C4-2B (cell line): ENCODE results near the gene KCNK15.

Experiments
- ZFX ChIP-seq: fragments of 450-650 bp; IDR thresholded peaks from 2 replicates; pipeline ENCODE4 v1.6.1; 2017
- TF ChIP-seq, protein P1 (sequence below): fragments of 450-650 bp; conservative IDR thresholded peaks from 2 replicates; pipeline ENCODE4 v1.5.1; 2017; ENCODE audit warnings: mild to moderate bottlenecking

GRCh38 chr20:44698351-44698750 lies 47.3 kb upstream of the KCNK15 start:
- TF ChIP-seq, protein P1, sequence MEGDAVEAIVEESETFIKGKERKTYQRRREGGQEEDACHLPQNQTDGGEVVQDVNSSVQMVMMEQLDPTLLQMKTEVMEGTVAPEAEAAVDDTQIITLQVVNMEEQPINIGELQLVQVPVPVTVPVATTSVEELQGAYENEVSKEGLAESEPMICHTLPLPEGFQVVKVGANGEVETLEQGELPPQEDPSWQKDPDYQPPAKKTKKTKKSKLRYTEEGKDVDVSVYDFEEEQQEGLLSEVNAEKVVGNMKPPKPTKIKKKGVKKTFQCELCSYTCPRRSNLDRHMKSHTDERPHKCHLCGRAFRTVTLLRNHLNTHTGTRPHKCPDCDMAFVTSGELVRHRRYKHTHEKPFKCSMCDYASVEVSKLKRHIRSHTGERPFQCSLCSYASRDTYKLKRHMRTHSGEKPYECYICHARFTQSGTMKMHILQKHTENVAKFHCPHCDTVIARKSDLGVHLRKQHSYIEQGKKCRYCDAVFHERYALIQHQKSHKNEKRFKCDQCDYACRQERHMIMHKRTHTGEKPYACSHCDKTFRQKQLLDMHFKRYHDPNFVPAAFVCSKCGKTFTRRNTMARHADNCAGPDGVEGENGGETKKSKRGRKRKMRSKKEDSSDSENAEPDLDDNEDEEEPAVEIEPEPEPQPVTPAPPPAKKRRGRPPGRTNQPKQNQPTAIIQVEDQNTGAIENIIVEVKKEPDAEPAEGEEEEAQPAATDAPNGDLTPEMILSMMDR: no peak
- TF ChIP-seq ZFX: no peak
